HepG2 (cell line): Measurements from ENCODE around the gene PLA2G4F. TPM values are rescaled to one million over a fixed set of nuclear protein-coding genes. Genes with fewer than 3 reads are reported as not detected.
"Not testable (repeated sequence)": the region's sequence is repeated elsewhere in the genome, so short reads cannot be mapped to it uniquely, and the experiment has no call there.

Source experiments
- ATAC-seq: fragments of 200-7000 bp; cut with Tn5 transposase; 3 replicates; pipeline ENCODE4 v1.9.1; 2020; ENCODE audit warnings: mild to moderate bottlenecking, moderate library complexity
- BruUV-seq: library from RNA; stranded (reverse); fragments of 400-500 nt; replicated peaks from 2 replicates; lab custom pipeline; 2021; lab: Mats Ljungman, UMichigan
- CTCF ChIA-PET: fragments of 300-600 bp; formaldehyde crosslinking; extraction: SDS; loops from one replicate; lab custom pipeline; 2021; ENCODE audit warnings: low total read pairs, inconsistent platforms, low intra/inter-chr PET ratio; lab: Yijun Ruan, JAX
- POLR2A ChIA-PET: fragments of 350-600 bp; sonication (Branson Sonifier 250); formaldehyde crosslinking; loops from one replicate; lab custom pipeline; 2020; ENCODE audit warnings: antibody characterized with exemption, inconsistent platforms; lab: Yijun Ruan, JAX
- DNase-seq: peaks from one replicate; pipeline ENCODE4 v3.0.0-alpha.2; 2015; ENCODE audit warnings: low spot score
- FAIRE-seq: peaks from 3 replicates; lab custom pipeline; 2011; peaks lifted over from hg19 to GRCh38; lab: Jason Lieb, UNC
- H2AFZ ChIP-seq: one replicate; pipeline ENCODE4 v1.6.1; 2011; ENCODE audit warnings: low read length, inconsistent platforms
- H3K27ac ChIP-seq: fragments of 300-600 bp; 3 replicates; pipeline ENCODE4 v1.8.0; 2011; ENCODE audit warnings: mixed run types, mild to moderate bottlenecking, mixed read lengths, low read length, inconsistent platforms; ENCODE audit not compliant: insufficient read depth; ENCODE audit errors: extremely low read length
- H3K27me3 ChIP-seq, 2 experiments: fragments of 200-600 bp in 1 of 2; 2 replicates in 1 of 2; 3 replicates in 1 of 2; pipeline versions ENCODE4 v1.6.0 to v1.8.0; 2011; ENCODE audit warnings: low read length in 2 of 2, mild to moderate bottlenecking in 2 of 2, moderate library complexity in 2 of 2, inconsistent platforms in 1 of 2; ENCODE audit not compliant: insufficient read depth in 2 of 2, control insufficient read depth in 1 of 2
- H3K36me3 ChIP-seq, 2 experiments: fragments of 200-600 bp in 1 of 2; replicated peaks in 1 of 2; 2 replicates in 1 of 2; 3 replicates in 1 of 2; pipeline versions ENCODE4 v1.5.1 to v1.8.0; 2011; ENCODE audit warnings: low read length in 2 of 2, inconsistent platforms in 1 of 2; ENCODE audit not compliant: insufficient read depth in 2 of 2, control insufficient read depth in 1 of 2
- H3K4me1 ChIP-seq: 2 replicates; pipeline ENCODE4 v1.5.1; 2012; ENCODE audit warnings: low read length, inconsistent platforms; ENCODE audit not compliant: insufficient read depth
- H3K4me2 ChIP-seq: 2 replicates; pipeline ENCODE4 v1.6.0; 2011; ENCODE audit warnings: low read depth, low read length, inconsistent platforms
- H3K4me3 ChIP-seq, 3 experiments: fragments of 200-600 bp in 1 of 3; sonication (generic), shearing (Covaris generic) in 1 of 3; replicated peaks in 1 of 3; 2 replicates each; pipeline ENCODE4 v1.5.1; 2011 to 2016; ENCODE audit warnings: low read length in 3 of 3, inconsistent platforms in 2 of 3, low read depth in 2 of 3, mild to moderate bottlenecking in 2 of 3, control low read depth in 1 of 3, mixed read lengths in 1 of 3; ENCODE audit not compliant: insufficient read depth in 1 of 3
- H3K79me2 ChIP-seq: one replicate; pipeline ENCODE4 v1.6.1; 2011; ENCODE audit warnings: low read length, inconsistent platforms; ENCODE audit not compliant: insufficient read depth
- H3K9ac ChIP-seq: 2 replicates; pipeline ENCODE4 v1.6.0; 2011; ENCODE audit warnings: mild to moderate bottlenecking, low read depth, low read length, inconsistent platforms; ENCODE audit not compliant: insufficient read depth
- H3K9me3 ChIP-seq: 2 replicates; pipeline ENCODE4 v1.5.1; 2012; ENCODE audit warnings: mild to moderate bottlenecking, low read length
- H4K20me1 ChIP-seq: 2 replicates; pipeline ENCODE4 v1.6.0; 2011; ENCODE audit warnings: inconsistent platforms, mild to moderate bottlenecking, low read length, moderate library complexity; ENCODE audit not compliant: insufficient read depth
- ARNTL ChIP-seq: sonication (generic); formaldehyde crosslinking; IDR thresholded peaks from 2 replicates; pipeline ENCODE4 v1.4.0; 2020; ENCODE audit warnings: mild to moderate bottlenecking, missing genetic modification reagents
- BHLHE40 ChIP-seq: IDR thresholded peaks from 2 replicates; pipeline ENCODE4 v1.6.1; 2011; ENCODE audit warnings: low read length, improper control_type of control experiment
- FOSL1 ChIP-seq: sonication (generic); formaldehyde crosslinking; IDR thresholded peaks from 2 replicates; pipeline ENCODE4 v1.9.0; 2021; ENCODE audit warnings: missing genetic modification reagents, borderline replicate concordance
- FOSL2 ChIP-seq: sonication (generic); formaldehyde crosslinking; IDR thresholded peaks from 2 replicates; pipeline ENCODE4 v1.4.0; 2020; ENCODE audit warnings: missing genetic modification reagents
- KLF16 ChIP-seq, 2 experiments: sonication (generic) in 1 of 2; formaldehyde crosslinking in 1 of 2; IDR thresholded peaks; 2 replicates each; pipeline versions ENCODE4 v1.6.1 to v1.8.0; 2016 to 2023; ENCODE audit warnings: missing genetic modification reagents in 2 of 2, missing compliant biosample characterization in 1 of 2
- NR2F6 ChIP-seq, 2 experiments: IDR thresholded peaks; 2 replicates each; pipeline ENCODE4 v1.6.1; 2016; ENCODE audit warnings: antibody characterized with exemption in 1 of 2, mild to moderate bottlenecking in 1 of 2
- SALL1 ChIP-seq: sonication (generic); formaldehyde crosslinking; IDR thresholded peaks from 2 replicates; pipeline ENCODE4 v1.8.0; 2022; ENCODE audit warnings: mild to moderate bottlenecking, missing genetic modification reagents
- SAP130 ChIP-seq: IDR thresholded peaks from 2 replicates; pipeline ENCODE4 v1.6.1; 2016; ENCODE audit warnings: low read depth
- SOX13 ChIP-seq, 3 experiments: fragments of 450-650 bp in 1 of 3; sonication (generic) in 1 of 3; formaldehyde crosslinking in 1 of 3; IDR thresholded peaks in 2 of 3; conservative IDR thresholded peaks in 1 of 3; 2 replicates each; pipeline versions ENCODE4 v1.5.0 to v1.6.1; 2016 to 2020; ENCODE audit warnings: antibody characterized with exemption in 1 of 3, mild to moderate bottlenecking in 1 of 3, missing compliant biosample characterization in 1 of 3, missing genetic modification reagents in 1 of 3, moderate library complexity in 1 of 3
- SOX5 ChIP-seq: IDR thresholded peaks from 2 replicates; pipeline ENCODE4 v1.6.1; 2016; ENCODE audit warnings: borderline replicate concordance
- ZNF629 ChIP-seq: sonication (generic); formaldehyde crosslinking; conservative IDR thresholded peaks from 2 replicates; pipeline ENCODE4 v1.5.0; 2020; ENCODE audit warnings: missing genetic modification reagents
- WGBS: methylation state at CpG from one replicate; pipeline ENCODE4 v1.1.6; 2017; ENCODE audit warnings: low lambda C conversion rate; 5-methylcytosine and 5-hydroxymethylcytosine counted together
- in situ Hi-C: cut with HindIII; loops from 2 replicates; pipeline ENCODE4 v1.10.0; 2017; ENCODE audit warnings: low pct_unique_long_range_greater_than_20kb; ENCODE audit not compliant: extremely low pct_ligation_motif_present
- intact Hi-C: fragments of 100-400 bp; cut with micrococcal nuclease; formaldehyde crosslinking; loops from one replicate; pipeline ENCODE4 v1.10.0; 2022; ENCODE audit not compliant: unreplicated experiment
- polyA plus RNA-seq, 8 experiments: library from polyadenylated mRNA; depleted of rRNA in 3 of 8; stranded (reverse) in 7 of 8; unstranded in 1 of 8; fragments of >200 nt; fragmentation: Illumina TruSeq in 4 of 8; extraction: Trizol in 4 of 8; gene quantifications; 2 replicates each; pipeline versions ENCODE4 v1.2.1 to v1.2.3, GENCODE V29; 2011 to 2016; ENCODE audit warnings: low read depth in 4 of 8, missing spikeins in 1 of 8, mixed read lengths in 1 of 8; ENCODE audit not compliant: insufficient read depth in 1 of 8
- total RNA-seq, 5 experiments: library from RNA; depleted of rRNA; stranded (reverse); fragments of >200 nt; fragmentation: Illumina TruSeq; extraction: Trizol; gene quantifications; 2 replicates each; pipeline ENCODE4 v1.2.3, GENCODE V29; 2016; ENCODE audit warnings: low read depth in 1 of 5
- TF ChIP-seq, protein P1 (sequence below): sonication (generic); formaldehyde crosslinking; IDR thresholded peaks from 2 replicates; pipeline ENCODE4 v1.5.0; 2020; ENCODE audit warnings: mild to moderate bottlenecking, missing genetic modification reagents, moderate library complexity
- TF ChIP-seq, protein P2 (sequence below): IDR thresholded peaks from 2 replicates; pipeline ENCODE4 v1.6.1; 2016
- TF ChIP-seq, protein P3 (sequence below): IDR thresholded peaks from 2 replicates; pipeline ENCODE4 v1.4.0; 2020; ENCODE audit warnings: mild to moderate bottlenecking, missing genetic modification reagents
- TF ChIP-seq, protein P4 (sequence below): IDR thresholded peaks from 2 replicates; pipeline ENCODE4 v1.6.1; 2016

PLA2G4F gene
- total and polyA plus RNA-seq, 2 of the 13 experiments (the other 11 are each of a cell fraction or from before 2014, with no cell fraction given): 0.07 TPM; not detected in 1

DNA sequence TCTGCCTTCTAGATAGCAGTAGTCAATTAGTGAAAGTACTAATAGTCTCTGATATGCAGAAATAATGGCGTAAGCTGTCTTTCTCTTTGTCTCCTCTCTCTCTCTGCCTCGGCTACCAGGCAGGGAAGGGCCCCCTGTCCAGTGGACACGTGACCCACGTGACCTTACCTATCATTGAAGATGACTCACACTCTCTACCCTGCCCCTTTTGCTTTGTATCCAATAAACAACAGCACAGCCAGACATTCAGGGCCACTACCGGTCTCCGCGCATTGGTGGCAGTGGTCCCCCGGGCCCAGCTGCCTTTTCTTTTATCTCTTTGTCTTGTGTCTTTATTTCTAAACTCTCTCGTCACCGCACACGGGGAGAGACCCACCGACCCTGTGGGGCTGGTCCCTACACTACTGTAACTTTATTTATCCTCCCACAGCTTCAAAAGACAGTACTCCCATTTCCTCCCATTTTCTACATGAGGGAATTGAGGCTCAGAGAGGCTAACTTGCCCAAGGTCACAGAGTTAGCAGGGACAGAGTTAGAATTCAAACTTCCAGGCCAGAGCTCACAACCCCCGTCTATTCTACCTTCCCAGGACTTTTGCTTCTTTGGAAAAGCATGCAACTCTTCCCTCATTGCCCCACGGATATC lies 64.6 kb downstream of the PLA2G4F start:
- H3K79me2 ChIP-seq; FAIRE-seq; intact Hi-C loops; H3K36me3 ChIP-seq; CTCF ChIA-PET; H4K20me1 ChIP-seq; BruUV-seq; H2AFZ ChIP-seq; H3K27ac ChIP-seq; H3K9me3 ChIP-seq; TF ChIP-seq SOX13, NR2F6 (IDR thresholded peaks at IDR 0.05): not testable (repeated sequence)
- in situ Hi-C loops: loop anchor here (5.0 kb wide), 1 partner anchor 40 kb away; no protein-coding TSS in a partner anchor
- Histone ChIP-seq H3K4me2 (peak overlapping the region; percentile 78), H3K27me3 (peaks cover 10 to 46% of the 10 kb centered on the region in 2 experiments; a peak in 4 of 5 replicates), H3K9ac (0 out of 2 replicates have a peak overlapping the region, but pooled peaks have one; percentile 39), H3K4me1 (peaks cover 73% of the 10 kb centered on the region), H3K4me3 (peak overlapping the region; percentile 28 to 31 (median 30); a peak in 5 of 6 replicates)
- peak; percentile 9; the same call in 1 of the 3 replicates for ATAC-seq
- WGBS: 4% methylated on average over 13 of the region's 14 CpGs
- DNase-seq: peak; percentile 72
- POLR2A ChIA-PET: interaction anchor here (1.1 to 1.2 kb wide), 2 partner anchors 8 to 119 kb away, joined by 3 to 4 read pairs; partner anchors contain the start of gene EHD4
- TF ChIP-seq FOSL2 (peak; percentile 94), SAP130 (CRISPR knock-in tag) (peak; percentile 54), FOSL1 (CRISPR knock-in tag) (peak; percentile 39; the same call in 1 of the 2 replicates), KLF16 (CRISPR knock-in tag; IDR thresholded peaks at IDR 0.05) (0 out of 4 replicates have a peak, but pooled peaks of 1 of the 2 experiments have one; percentile 22), SOX13 (CRISPR knock-in tag; conservative IDR thresholded peaks at IDR 0.05 in 1 of 2, IDR thresholded peaks at IDR 0.05 in 1 of 2) (peak in 1 of 2 experiments; percentile 22; a peak in 1 of 4 replicates), SALL1 (0 out of 2 replicates have a peak, but pooled peaks have one; percentile 21), SOX5 (CRISPR knock-in tag) (peak; percentile 62; the same call in 1 of the 2 replicates), NR2F6 (CRISPR knock-in tag; IDR thresholded peaks at IDR 0.05) (0 out of 2 replicates have a peak, but pooled peaks have one; percentile 37), BHLHE40 (peak; percentile 84), ARNTL (peak; percentile 90), ZNF629 (peak; percentile 69)
- TF ChIP-seq, protein P1, sequence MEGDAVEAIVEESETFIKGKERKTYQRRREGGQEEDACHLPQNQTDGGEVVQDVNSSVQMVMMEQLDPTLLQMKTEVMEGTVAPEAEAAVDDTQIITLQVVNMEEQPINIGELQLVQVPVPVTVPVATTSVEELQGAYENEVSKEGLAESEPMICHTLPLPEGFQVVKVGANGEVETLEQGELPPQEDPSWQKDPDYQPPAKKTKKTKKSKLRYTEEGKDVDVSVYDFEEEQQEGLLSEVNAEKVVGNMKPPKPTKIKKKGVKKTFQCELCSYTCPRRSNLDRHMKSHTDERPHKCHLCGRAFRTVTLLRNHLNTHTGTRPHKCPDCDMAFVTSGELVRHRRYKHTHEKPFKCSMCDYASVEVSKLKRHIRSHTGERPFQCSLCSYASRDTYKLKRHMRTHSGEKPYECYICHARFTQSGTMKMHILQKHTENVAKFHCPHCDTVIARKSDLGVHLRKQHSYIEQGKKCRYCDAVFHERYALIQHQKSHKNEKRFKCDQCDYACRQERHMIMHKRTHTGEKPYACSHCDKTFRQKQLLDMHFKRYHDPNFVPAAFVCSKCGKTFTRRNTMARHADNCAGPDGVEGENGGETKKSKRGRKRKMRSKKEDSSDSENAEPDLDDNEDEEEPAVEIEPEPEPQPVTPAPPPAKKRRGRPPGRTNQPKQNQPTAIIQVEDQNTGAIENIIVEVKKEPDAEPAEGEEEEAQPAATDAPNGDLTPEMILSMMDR (CRISPR knock-in tag): 0 out of 2 replicates have a peak, but pooled peaks have one; percentile 9
- TF ChIP-seq, protein P2, sequence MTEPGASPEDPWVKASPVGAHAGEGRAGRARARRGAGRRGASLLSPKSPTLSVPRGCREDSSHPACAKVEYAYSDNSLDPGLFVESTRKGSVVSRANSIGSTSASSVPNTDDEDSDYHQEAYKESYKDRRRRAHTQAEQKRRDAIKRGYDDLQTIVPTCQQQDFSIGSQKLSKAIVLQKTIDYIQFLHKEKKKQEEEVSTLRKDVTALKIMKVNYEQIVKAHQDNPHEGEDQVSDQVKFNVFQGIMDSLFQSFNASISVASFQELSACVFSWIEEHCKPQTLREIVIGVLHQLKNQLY: 0 out of 2 replicates have a peak, but pooled peaks have one; percentile 23
- TF ChIP-seq, protein P3, sequence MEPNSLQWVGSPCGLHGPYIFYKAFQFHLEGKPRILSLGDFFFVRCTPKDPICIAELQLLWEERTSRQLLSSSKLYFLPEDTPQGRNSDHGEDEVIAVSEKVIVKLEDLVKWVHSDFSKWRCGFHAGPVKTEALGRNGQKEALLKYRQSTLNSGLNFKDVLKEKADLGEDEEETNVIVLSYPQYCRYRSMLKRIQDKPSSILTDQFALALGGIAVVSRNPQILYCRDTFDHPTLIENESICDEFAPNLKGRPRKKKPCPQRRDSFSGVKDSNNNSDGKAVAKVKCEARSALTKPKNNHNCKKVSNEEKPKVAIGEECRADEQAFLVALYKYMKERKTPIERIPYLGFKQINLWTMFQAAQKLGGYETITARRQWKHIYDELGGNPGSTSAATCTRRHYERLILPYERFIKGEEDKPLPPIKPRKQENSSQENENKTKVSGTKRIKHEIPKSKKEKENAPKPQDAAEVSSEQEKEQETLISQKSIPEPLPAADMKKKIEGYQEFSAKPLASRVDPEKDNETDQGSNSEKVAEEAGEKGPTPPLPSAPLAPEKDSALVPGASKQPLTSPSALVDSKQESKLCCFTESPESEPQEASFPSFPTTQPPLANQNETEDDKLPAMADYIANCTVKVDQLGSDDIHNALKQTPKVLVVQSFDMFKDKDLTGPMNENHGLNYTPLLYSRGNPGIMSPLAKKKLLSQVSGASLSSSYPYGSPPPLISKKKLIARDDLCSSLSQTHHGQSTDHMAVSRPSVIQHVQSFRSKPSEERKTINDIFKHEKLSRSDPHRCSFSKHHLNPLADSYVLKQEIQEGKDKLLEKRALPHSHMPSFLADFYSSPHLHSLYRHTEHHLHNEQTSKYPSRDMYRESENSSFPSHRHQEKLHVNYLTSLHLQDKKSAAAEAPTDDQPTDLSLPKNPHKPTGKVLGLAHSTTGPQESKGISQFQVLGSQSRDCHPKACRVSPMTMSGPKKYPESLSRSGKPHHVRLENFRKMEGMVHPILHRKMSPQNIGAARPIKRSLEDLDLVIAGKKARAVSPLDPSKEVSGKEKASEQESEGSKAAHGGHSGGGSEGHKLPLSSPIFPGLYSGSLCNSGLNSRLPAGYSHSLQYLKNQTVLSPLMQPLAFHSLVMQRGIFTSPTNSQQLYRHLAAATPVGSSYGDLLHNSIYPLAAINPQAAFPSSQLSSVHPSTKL (CRISPR knock-in tag): peak; percentile 14; the same call in 1 of the 2 replicates
- TF ChIP-seq, protein P4, sequence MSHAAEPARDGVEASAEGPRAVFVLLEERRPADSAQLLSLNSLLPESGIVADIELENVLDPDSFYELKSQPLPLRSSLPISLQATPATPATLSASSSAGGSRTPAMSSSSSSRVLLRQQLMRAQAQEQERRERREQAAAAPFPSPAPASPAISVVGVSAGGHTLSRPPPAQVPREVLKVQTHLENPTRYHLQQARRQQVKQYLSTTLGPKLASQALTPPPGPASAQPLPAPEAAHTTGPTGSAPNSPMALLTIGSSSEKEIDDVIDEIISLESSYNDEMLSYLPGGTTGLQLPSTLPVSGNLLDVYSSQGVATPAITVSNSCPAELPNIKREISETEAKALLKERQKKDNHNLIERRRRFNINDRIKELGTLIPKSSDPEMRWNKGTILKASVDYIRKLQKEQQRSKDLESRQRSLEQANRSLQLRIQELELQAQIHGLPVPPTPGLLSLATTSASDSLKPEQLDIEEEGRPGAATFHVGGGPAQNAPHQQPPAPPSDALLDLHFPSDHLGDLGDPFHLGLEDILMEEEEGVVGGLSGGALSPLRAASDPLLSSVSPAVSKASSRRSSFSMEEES (CRISPR knock-in tag): peak; percentile 66
